Fibroblast of upper back skin (primary cell): ENCODE data around the gene HCST.
"Not testable (repeated sequence)": the region's sequence is repeated elsewhere in the genome, so short reads cannot be mapped to it uniquely, and the experiment has no call there.

ENCODE experiments used
- DNase-seq: peaks from one replicate; pipeline ENCODE4 v3.0.0-alpha.2; 2013

Gene HCST

GRCh38 chr19:35882114-35882832 is 20.1 kb upstream of the HCST start:
- DNase-seq = peak; percentile 80

- no peak for DNase-seq
Observed at GRCh38 chr19:35883882-35884281, 18.4 kb upstream of the HCST start.

DNA sequence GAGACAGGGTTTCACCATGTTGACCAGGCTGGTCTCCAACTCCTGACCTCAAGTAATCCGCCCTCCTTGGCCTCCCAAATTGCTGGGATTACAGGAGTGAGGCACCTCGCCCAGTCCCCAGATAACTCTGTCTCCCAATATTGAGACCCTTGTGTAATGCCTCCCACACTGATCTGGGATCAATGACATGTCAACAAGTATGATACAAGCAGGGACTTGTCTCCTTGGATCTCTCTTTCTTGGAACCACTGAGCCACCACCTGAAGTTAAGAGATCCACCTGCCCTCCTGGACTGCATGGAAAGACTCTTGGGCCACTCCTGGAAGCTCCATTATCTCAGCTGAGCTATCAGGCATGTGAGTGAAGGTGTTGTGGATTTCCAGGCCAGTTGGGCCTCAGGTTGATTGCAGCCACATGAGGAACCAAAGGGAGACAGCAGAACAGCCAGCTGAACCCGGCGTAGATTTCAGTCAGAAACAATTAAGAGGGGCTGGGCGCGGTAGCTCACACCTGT is 17.0 kb upstream of the HCST start:
- no peak for DNase-seq

DNA sequence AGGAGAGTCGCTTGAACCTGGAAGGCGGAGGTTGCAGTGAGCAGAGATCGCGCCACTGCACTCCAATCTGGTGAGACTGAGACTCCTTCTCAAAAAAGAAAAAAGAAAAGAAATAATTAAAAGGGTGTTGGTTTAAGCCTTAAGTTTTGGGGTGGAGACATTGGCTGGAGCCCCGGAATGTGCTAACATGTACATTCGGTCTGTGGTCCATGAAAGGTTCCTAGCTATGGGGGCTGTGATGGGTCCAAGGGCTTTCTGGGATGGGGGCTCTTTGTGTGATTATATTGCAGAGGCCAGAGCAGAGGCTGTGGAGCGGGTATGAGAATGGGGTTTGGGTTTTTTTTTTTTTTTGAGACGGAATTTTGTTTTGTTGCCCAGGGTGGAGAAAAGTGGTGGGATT is 16.4 kb upstream of the HCST start:
- DNase-seq = no peak

GRCh38 chr19:35887197-35887596 is 15.1 kb upstream of the HCST start:
- DNase-seq = no peak

DNA sequence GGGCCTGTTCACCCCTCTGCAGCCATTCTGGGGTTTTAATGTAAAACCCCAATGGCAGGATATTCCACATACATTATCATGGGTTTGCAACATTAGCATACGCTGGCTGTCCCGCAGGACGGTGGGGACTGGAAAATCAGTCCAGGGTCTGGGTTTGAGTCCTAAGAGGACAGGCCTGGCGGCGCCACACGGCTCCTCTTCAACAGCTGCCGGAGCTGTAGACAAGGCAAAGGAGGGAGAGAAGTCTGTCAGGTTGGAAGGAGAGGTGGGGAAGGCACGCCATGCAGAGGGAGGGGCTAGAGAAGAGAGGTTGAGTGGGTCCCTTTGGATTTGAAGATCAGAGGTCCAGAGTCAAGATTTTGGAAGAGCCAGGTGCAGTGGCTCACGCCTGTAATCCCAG is 13.9 kb upstream of the HCST start:
- DNase-seq = no peak

- DNase-seq = no peak
Observed at GRCh38 chr19:35889370-35890112, 12.8 kb upstream of the HCST start.

GRCh38 chr19:35890113-35890650 is 12.1 kb upstream of the HCST start:
- DNase-seq = no peak

DNA sequence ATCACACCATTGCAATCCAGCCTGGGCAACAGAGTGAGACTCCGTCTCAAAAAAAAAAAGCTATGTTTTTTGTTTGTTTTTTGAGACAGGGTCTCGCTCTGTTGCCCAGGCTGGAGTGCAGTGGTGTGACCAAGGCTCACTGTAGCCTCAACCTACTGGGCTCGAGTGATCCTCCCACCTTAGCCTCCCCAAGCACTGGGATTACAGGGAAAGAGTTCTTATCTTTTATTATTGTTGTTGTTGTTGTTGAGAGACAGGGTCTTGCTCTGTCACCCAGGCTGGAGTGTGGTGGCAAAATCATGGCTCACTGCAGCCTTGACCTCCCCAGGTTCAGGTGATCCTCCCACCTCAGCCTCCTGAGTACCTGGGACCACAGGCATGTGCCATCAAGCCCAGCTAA is 10.5 kb upstream of the HCST start:
- DNase-seq = not testable (repeated sequence)

DNA sequence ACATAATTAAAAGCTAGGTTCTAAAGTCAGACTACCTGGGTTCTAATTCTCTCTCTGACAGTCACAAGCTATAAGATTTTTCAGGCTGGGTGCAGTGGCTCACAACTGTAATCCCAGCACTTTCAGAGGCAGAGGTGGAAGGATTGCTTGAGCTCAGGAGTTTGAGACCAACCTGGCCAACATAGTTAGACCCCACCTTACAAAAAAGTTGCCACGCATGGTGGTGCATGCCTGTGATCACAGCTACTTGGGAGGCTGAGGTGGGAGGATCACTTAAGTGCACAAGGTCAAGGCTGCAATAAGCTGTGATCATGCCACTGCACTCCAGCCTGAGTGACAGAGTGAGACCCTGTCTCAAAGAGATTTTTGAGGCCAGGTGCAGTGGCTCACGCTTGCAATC is 8.0 kb upstream of the HCST start:
- no peak for DNase-seq

DNA sequence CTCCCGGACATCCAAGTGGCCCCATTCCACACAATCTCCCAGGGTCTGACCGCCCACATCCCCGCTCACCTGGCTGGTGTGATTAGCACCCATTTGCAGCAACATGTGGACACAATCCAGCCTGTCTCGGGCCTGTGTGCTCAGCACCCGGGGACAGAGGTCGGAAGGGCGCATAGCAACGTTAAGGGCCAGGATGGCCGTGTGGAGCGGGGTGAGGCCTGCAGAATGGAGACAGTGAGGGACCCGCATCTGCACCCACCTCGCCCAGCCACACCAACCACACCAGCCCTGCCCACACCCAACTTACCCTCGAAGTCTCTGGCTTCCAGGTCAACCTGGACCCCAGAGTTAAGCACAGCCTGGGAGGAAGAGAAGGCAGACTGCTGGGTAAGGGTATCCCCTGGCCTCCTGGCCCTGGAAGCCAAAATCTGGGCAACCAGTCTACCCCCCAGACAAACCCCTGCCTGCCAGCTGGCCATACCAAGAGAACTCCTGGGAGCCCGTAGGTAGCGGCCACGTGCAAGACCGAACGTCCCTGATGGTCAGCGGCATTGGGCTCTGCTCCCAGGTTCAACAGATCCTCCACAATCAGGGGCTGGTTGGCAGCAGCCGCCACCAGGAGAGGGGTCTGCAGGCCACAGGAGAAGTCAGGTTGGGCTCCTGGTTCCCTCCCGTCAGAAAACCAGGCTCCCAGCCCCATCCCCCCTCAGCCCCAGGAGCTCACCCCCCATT is 6.3 kb upstream of the HCST start:
- no peak for DNase-seq

DNA sequence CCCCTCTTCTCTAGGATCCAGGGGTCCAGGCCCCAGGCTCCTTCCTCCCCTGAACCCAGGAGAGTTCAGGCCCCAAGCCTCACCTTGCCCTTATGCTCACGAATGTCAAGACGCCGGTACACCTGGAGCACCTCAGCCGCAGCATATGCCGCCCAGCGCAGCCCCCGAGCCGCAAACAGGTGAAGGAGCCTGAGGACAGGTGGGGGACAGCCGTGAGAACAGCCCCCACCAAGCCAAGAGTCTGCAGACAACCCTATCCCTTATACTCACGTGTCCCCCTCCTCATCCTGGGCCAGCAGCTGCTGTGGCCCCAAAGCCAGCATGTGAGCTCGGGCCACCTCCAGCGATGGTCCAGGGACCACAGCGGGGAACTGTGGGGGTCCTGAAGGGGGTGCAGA is 5.7 kb upstream of the HCST start:
- no peak for DNase-seq

GRCh38 chr19:35897706-35898451 is 4.5 kb upstream of the HCST start:
- DNase-seq = no peak

DNA sequence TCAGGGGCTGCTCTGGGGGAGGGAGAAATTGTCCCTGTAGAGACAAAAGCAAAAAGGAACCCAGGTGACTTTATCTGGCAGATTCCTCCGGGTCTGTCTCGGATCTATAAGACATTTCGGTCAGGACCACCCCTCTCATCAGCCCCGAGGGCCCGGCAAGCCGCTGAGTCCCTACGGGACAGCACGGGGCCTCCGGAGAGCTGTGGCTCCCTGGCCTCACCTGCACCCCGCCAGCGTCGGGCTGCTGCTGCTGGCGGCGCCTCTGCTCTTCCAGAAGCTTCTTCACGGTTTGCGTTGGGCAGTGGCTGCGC is 3.9 kb upstream of the HCST start:
- DNase-seq = no peak

DNA sequence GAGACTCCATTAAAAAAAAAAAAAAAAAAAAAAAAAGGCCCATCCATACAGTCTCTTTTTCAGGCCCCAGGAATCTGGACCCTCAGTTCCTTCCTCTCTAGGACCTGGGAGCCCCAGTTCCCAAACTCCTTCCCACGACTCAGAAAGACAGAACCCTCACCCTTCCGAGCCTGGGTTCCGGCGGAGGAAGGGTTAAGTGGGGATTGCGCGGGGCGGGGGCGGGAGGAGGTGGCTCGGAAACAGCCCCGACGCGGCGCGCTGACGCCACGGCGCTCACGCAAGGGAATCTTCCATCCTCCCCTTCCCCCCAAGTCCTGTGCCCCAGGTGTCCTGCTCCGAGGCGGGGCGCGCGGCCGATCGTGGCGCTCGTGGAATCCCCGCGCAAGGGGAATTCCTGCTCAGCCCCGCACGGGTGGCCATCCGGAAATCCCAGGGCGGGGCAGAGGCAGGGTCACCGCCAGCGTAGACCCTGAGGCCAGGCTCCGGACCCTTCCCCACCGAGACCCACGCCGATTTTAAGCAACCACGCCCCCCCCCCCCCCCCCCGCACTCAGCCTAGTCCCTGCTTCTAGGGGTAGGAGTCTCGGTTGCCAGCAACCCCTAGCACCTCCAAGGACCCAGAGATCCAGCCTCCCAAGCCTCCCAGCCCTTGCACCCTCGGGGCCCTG is 2.6 kb upstream of the HCST start:
- peak; percentile 74 for DNase-seq

GRCh38 chr19:35901055-35901644 is 1.2 kb upstream of the HCST start:
- peak; percentile 61 for DNase-seq

DNA sequence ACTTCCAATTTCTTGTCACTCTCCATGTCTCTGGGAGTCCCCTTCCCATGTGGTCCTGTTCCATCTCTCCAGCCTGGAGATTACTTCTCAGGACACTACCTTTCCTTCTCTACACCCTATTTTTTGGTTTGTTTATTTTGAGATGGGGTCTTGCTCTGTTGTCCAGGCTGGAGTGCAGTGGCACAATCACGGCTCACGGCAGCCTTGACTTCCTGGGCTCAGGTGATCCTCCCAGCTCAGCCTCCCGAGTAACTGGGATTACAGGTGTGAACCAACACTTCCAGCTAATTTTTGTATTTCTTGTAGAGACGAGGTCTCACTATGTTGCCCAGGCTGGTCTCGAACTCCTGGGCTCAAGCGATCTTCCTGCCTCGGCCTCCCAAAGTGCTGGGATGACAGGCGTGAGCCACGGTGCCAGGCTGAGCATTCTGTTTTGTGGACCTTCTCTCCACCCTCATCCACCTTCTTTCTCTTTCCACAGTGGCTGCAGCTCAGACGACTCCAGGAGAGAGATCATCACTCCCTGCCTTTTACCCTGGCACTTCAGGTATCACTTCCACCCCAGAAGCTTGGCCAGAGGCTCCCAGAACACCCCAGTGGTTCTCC is 644 bp downstream of the HCST start:
- DNase-seq = no peak

- DNase-seq = peak; percentile 69
Observed at GRCh38 chr19:35903550-35904179, 1.3 kb downstream of the HCST start.

DNA sequence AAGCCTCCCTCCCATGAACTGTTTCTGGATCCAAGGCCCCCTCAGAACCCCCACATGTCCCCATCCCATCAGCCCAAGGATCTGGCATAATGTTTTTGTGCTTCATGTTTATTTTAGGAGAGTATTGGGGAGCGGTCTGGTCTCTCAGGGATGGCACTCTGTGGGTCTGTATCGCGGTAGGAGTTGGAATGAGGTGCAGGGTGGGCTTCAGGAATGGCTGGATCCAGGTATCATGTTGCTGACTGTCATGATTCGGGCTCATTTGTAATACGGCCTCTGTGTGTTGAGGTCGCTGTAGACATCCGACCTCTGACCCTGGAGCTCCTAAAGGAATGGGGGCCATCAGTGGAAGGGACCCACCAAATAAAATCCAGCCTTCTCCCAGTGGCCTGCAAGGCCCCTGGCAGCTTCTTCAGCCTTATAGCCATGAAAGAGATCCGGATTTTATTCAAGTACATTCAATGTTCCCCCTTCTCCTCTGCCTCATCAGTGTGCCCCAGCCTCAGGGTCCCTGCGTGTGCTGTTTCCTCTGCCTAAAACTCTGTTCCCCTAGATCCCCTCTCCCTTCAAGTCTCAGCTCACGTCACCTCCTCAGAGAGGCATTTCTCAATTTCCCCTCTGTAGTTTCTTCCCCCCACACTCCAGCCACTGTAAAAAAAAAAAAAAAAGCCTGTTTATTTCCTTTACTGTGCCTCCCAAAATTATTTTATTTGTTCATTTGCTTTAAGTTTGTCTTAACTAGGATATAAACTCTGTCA is 2.2 kb downstream of the HCST start:
- no peak for DNase-seq

- DNase-seq = no peak
Observed at GRCh38 chr19:35905178-35905727, 2.9 kb downstream of the HCST start.
